GM18858 (cell line): ENCODE measurements around the gene BEX5.
"Not testable (repeated sequence)": the region's sequence is repeated elsewhere in the genome, so short reads cannot be mapped to it uniquely, and the experiment has no call there.

Experiments used
- ATAC-seq: cut with Tn5 transposase; IDR thresholded peaks from one replicate; pipeline ENCODE4 v1.9.1; 2021; ENCODE audit not compliant: unreplicated experiment

The BEX5 gene

GRCh38 chrX:102155806-102156179, at the start of gene BEX5:
Gene BEX5 (minus strand): TSS chrX:102155977. CDS start chrX:102154265, 1,712 bp downstream.
- peak; percentile 99 for ATAC-seq

GRCh38 chrX:102185967-102186720, 30.4 kb upstream of the BEX5 start:
- no peak for ATAC-seq

GRCh38 chrX:102154900-102155805, 624 bp downstream of the BEX5 start:
- no peak for ATAC-seq

GRCh38 chrX:102154218-102154860, 1.4 kb downstream of the BEX5 start:
- no peak for ATAC-seq

- ATAC-seq: not testable (repeated sequence)
These were observed 13.5 kb downstream of the BEX5 start, which contains the start of gene TCEAL6 for GRCh38 chrX:102142274-102142673. Gene TCEAL6 (minus strand): TSS chrX:102142481.

- ATAC-seq: not testable (repeated sequence)
These were observed 14.1 kb downstream of the BEX5 start for GRCh38 chrX:102141631-102142030.

GRCh38 chrX:102140876-102141275, 14.9 kb downstream of the BEX5 start:
- ATAC-seq: not testable (repeated sequence)

- ATAC-seq: no peak
These were observed 17.7 kb downstream of the BEX5 start for GRCh38 chrX:102138064-102138463.

GRCh38 chrX:102129473-102129872, 26.3 kb downstream of the BEX5 start:
- ATAC-seq: no peak

GRCh38 chrX:102126863-102127262, 28.9 kb downstream of the BEX5 start:
- ATAC-seq: no peak

- ATAC-seq: not testable (repeated sequence)
These were observed 29.5 kb downstream of the BEX5 start for GRCh38 chrX:102126080-102126818.

GRCh38 chrX:102125436-102125835, 30.3 kb downstream of the BEX5 start, which contains the start of gene TCEAL2:
Gene TCEAL2 (plus strand): TSS chrX:102125679. CDS start chrX:102126831, 1,152 bp downstream.
- ATAC-seq: not testable (repeated sequence)

GRCh38 chrX:102125014-102125413, 30.8 kb downstream of the BEX5 start:
- not testable (repeated sequence) for ATAC-seq

GRCh38 chrX:102115748-102116147, 40.0 kb downstream of the BEX5 start:
- no peak for ATAC-seq

- no peak for ATAC-seq
These were observed 42.4 kb downstream of the BEX5 start for GRCh38 chrX:102113367-102113766.
